Smooth muscle cell (in vitro differentiated cells): ENCODE results near the gene HNRNPM. TPM values are rescaled to one million over a fixed set of nuclear protein-coding genes. Genes with fewer than 3 reads are reported as not detected.
A peak's percentile ranks its signal among the peaks of the same experiment; 100 is the strongest.
"Not testable (repeated sequence)": the region's sequence is repeated elsewhere in the genome, so short reads cannot be mapped to it uniquely, and the experiment has no call there.

Source experiments
- DNase-seq: peaks from one replicate; lab custom pipeline; 2025; ENCODE audit not compliant: unreplicated experiment; lab: John Stamatoyannopoulos, UW
- H2AFZ ChIP-seq: fragments of 200-600 bp; sonication (generic); 2 replicates; pipeline ENCODE4 v1.6.0; 2016; ENCODE audit warnings: antibody characterized with exemption, low read depth, mild to moderate bottlenecking
- H3F3A ChIP-seq: fragments of 200-600 bp; sonication (generic); 2 replicates; pipeline ENCODE4 v1.6.0; 2017; ENCODE audit warnings: antibody characterized with exemption, low read depth
- H3K27ac ChIP-seq: fragments of 200-600 bp; sonication (generic); 2 replicates; pipeline ENCODE4 v1.5.1; 2016; ENCODE audit warnings: low read depth, mild to moderate bottlenecking
- H3K27me3 ChIP-seq: fragments of 200-600 bp; sonication (generic); 2 replicates; pipeline ENCODE4 v1.6.1; 2016; ENCODE audit warnings: low read depth, mild to moderate bottlenecking
- H3K36me3 ChIP-seq: fragments of 200-600 bp; sonication (generic); 2 replicates; pipeline ENCODE4 v1.5.1; 2016; ENCODE audit warnings: low read depth
- H3K4me1 ChIP-seq: fragments of 200-600 bp; sonication (generic); 2 replicates; pipeline ENCODE4 v1.5.1; 2016; ENCODE audit warnings: low read depth
- H3K4me2 ChIP-seq: fragments of 200-600 bp; sonication (generic); 2 replicates; pipeline ENCODE4 v1.6.0; 2016; ENCODE audit warnings: mild to moderate bottlenecking
- H3K4me3 ChIP-seq: fragments of 200-600 bp; sonication (generic); 2 replicates; pipeline ENCODE4 v1.5.1; 2016; ENCODE audit warnings: mild to moderate bottlenecking
- H3K79me2 ChIP-seq: fragments of 200-600 bp; sonication (generic); 2 replicates; pipeline ENCODE4 v1.6.0; 2016; ENCODE audit warnings: low read depth, mild to moderate bottlenecking
- H3K9ac ChIP-seq: fragments of 200-600 bp; sonication (generic); 2 replicates; pipeline ENCODE4 v1.6.0; 2016; ENCODE audit warnings: low read depth
- H3K9me3 ChIP-seq: fragments of 200-600 bp; sonication (generic); replicated peaks from 2 replicates; pipeline ENCODE4 v1.5.1; 2016; ENCODE audit warnings: low read depth
- H4K20me1 ChIP-seq: fragments of 200-600 bp; sonication (generic); 2 replicates; pipeline ENCODE4 v1.6.0; 2016; ENCODE audit warnings: low read depth
- CTCF ChIP-seq: fragments of 200-600 bp; sonication (generic); IDR thresholded peaks from 2 replicates; pipeline ENCODE4 v1.5.1; 2017; ENCODE audit warnings: borderline replicate concordance, mild to moderate bottlenecking, antibody characterized with exemption; ENCODE audit not compliant: insufficient read depth, poor library complexity, severe bottlenecking
- WGBS: methylation state at CpG from one replicate; pipeline ENCODE4 v1.1.7; 2016; ENCODE audit warnings: low lambda C conversion rate; 5-methylcytosine and 5-hydroxymethylcytosine counted together
- polyA plus RNA-seq: library from polyadenylated mRNA; unstranded; fragments of >200 nt; fragmentation: Nextera tagmentation; extraction: Ambion mirVana; gene quantifications from 2 replicates; pipeline ENCODE4 v1.2.1, GENCODE V29; 2016
- total RNA-seq: library from RNA; depleted of rRNA; stranded (reverse); fragments of >200 nt; gene quantifications from 2 replicates; pipeline ENCODE4 v1.2.3, GENCODE V29; 2014

The HNRNPM gene
- total and polyA plus RNA-seq, 2 experiments from 2014 or later, result 44.3 to 143 TPM

DNA sequence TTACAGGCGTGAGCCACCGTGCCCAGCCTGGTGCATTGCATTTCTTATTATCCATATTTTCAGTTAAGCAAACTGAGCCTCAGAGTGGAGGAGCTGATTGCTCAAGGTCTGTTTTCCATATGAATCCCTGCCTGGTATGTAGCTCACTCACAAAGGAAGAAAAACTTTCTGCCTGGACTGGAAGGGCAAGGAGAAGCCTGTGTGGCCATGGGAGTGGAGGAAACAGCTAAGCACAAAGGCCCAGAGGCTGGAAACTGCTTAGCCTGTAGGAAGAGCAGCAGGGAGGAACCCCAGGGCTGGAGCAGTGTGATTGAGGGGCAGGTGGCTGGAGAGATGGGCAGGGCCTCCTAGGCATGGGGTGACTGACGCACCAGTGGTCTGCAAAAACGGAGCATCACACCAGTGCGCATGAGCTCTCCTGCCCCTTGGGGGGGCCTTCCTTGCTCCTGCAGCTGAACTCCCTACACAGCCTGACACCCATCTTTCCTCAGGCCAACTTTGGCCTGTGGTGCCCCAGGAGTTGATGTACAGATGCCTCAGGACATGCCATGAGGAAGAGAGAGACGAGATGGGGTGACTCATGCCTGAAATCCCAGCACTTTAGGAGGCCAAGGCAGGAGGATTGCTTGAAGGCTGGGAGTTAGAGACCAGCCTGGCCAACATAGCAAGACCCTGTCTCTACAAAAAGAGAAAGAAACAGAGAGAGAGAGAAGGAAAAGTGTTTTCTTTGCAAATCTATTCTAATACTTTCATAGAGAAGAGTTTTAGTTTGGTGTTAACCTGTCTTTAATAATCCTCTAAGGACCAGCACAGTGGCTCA lies 2.8 kb upstream of the HNRNPM start:
- H3K79me2 ChIP-seq, result peaks cover 21% of the 10 kb centered on the region
- H3F3A ChIP-seq, result no peaks in the 10 kb centered on the region
- peaks cover 18% of the 10 kb centered on the region for H4K20me1 ChIP-seq
- H3K4me3 ChIP-seq, result no peak overlapping the region
- no peak overlapping the region for H3K9ac ChIP-seq
- H3K4me1 ChIP-seq, result peaks cover 12% of the 10 kb centered on the region
- TF ChIP-seq CTCF, result no peak
- no peak for DNase-seq
- 82% methylated on average over 6 of the region's 6 CpGs for WGBS
- H3K9me3 ChIP-seq, result no peaks in the 10 kb centered on the region
- H2AFZ ChIP-seq, result no peak overlapping the region
- no peak overlapping the region for H3K4me2 ChIP-seq
- peaks cover under 1% of the 10 kb centered on the region for H3K36me3 ChIP-seq
- H3K27me3 ChIP-seq, result no peaks in the 10 kb centered on the region
- H3K27ac ChIP-seq, result no peak overlapping the region

DNA sequence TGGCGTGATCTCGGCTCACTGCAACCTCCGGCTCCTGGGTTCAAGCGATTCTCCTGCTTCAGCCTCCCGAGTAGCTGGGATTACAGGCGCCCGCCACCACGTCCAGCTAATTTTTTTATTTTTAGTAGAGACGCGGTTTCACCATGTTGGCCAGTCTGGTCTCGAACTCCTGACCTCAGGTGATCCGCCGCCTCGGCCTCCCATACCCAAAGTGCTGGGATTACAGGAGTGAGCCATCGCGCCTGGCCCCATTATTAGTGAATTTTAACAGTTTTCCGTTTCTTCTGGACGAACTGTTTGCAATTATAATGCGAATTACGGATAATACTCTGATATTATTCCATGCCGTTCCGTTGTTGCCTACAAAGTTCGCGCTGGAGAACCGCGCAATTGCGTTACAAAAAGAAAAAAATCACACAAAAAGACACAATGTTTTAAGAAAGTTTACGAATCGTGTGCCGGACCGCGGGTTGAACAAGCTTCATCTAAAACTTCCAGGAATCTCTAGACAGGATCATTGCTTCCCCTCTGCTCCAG lies 567 bp upstream of the HNRNPM start:
- H3K36me3 ChIP-seq, H3F3A ChIP-seq, DNase-seq, H3K27me3 ChIP-seq, H3K9me3 ChIP-seq: not testable (repeated sequence)
- Histone ChIP-seq H3K4me2 (peak overlapping the region; percentile 81), H2AFZ (peak overlapping the region; percentile 90), H3K4me3 (peak overlapping the region; percentile 95), H3K27ac (peak overlapping the region; percentile 65), H3K9ac (peak overlapping the region; percentile 62), H3K4me1 (peaks cover 35% of the 10 kb centered on the region), H4K20me1 (peaks cover 41% of the 10 kb centered on the region), H3K79me2 (peaks cover 43% of the 10 kb centered on the region)
- WGBS, result 41% methylated on average over 32 of the region's 32 CpGs

- no peaks in the 10 kb centered on the region for H3F3A ChIP-seq
- peak overlapping the region; percentile 99 for H3K9ac ChIP-seq
- DNase-seq, result peak; percentile 20
- peaks cover 55% of the 10 kb centered on the region for H3K79me2 ChIP-seq
- H3K9me3 ChIP-seq, result no peaks in the 10 kb centered on the region
- H2AFZ ChIP-seq, result no peak overlapping the region
- WGBS, result 1% methylated on average over 22 of the region's 45 CpGs
- peak overlapping the region; percentile 99 for H3K4me2 ChIP-seq
- H3K36me3 ChIP-seq, result peaks cover 5% of the 10 kb centered on the region
- H3K4me3 ChIP-seq, result peak overlapping the region; percentile 95
- peaks cover 43% of the 10 kb centered on the region for H3K4me1 ChIP-seq
- H3K27me3 ChIP-seq, result no peaks in the 10 kb centered on the region
- TF ChIP-seq CTCF, result no peak
- H4K20me1 ChIP-seq, result peaks cover 53% of the 10 kb centered on the region
- peak overlapping the region; percentile 94 for H3K27ac ChIP-seq
These were observed 770 bp downstream of the HNRNPM start for GRCh38 chr19:8445488-8446001.

GRCh38 chr19:8446061-8446709 lies 1.4 kb downstream of the HNRNPM start:
- H3K79me2 ChIP-seq, result peaks cover 61% of the 10 kb centered on the region
- no peak for DNase-seq
- no peak for TF ChIP-seq CTCF
- peaks cover 5% of the 10 kb centered on the region for H3K36me3 ChIP-seq
- H3K27ac ChIP-seq, result peak overlapping the region; percentile 94
- H2AFZ ChIP-seq, result no peak overlapping the region
- WGBS, result 40% methylated on average over 16 of the region's 16 CpGs
- peaks cover 46% of the 10 kb centered on the region for H3K4me1 ChIP-seq
- peak overlapping the region; percentile 99 for H3K4me2 ChIP-seq
- peaks cover 2% of the 10 kb centered on the region for H3F3A ChIP-seq
- peak overlapping the region; percentile 99 for H3K9ac ChIP-seq
- peak overlapping the region; percentile 95 for H3K4me3 ChIP-seq
- no peaks in the 10 kb centered on the region for H3K9me3 ChIP-seq
- H4K20me1 ChIP-seq, result peaks cover 59% of the 10 kb centered on the region
- no peaks in the 10 kb centered on the region for H3K27me3 ChIP-seq
